NCI-H2171 treated with DMSO at 0.1 percent for 48 hours (cell line): ENCODE results near the gene SAP30.

Experiments used
- DNase-seq: peaks from one replicate; lab custom pipeline; 2025; lab: John Stamatoyannopoulos, UW

SAP30 gene

GRCh38 chr4:173415885-173416653, 45.3 kb downstream of the SAP30 start:
- no peak for DNase-seq

GRCh38 chr4:173417833-173418232, 47.1 kb downstream of the SAP30 start:
- no peak for DNase-seq

- no peak for DNase-seq
Measured at GRCh38 chr4:173418639-173419038, 47.9 kb downstream of the SAP30 start.

GRCh38 chr4:173420324-173420752, 49.6 kb downstream of the SAP30 start:
- peak; percentile 43 for DNase-seq

GRCh38 chr4:173420801-173421200, 50.0 kb downstream of the SAP30 start:
- DNase-seq = no peak

- no peak for DNase-seq
Measured at GRCh38 chr4:173424899-173425805, 54.4 kb downstream of the SAP30 start.

GRCh38 chr4:173426064-173426463, 55.3 kb downstream of the SAP30 start:
- DNase-seq = no peak
